ENCODE data around the gene ROBO3. TPM values are rescaled to one million over a fixed set of nuclear protein-coding genes. Genes with fewer than 3 reads are reported as not detected.

ROBO3 gene
- total and polyA plus RNA-seq, 3 experiments from 2014 or later = 2.2 to 9.4 (median 7.7) TPM

GRCh38 chr11:124877910-124878758 lies 12.9 kb downstream of the ROBO3 start:
- peaks cover 14 to 26% (median 21%) of the 10 kb centered on the region in 3 donors for H3K4me1 Mint-ChIP-seq
- Histone ChIP-seq H3K36me3 (ENCODE audit: insufficient read depth, low read length) (no peaks in the 10 kb centered on the region), H3K27ac (ENCODE audit: low read depth, low read length) (no peak overlapping the region), H3K27me3 (ENCODE audit: insufficient read depth, low read length, poor library complexity, severe bottlenecking) (peaks cover 3% of the 10 kb centered on the region), H3K4me3 (ENCODE audit: low read length) (no peak overlapping the region), H3K4me1 (ENCODE audit: insufficient read depth, low read length) (peaks cover 16% of the 10 kb centered on the region), H3K9me3 (ENCODE audit: low read length) (no peaks in the 10 kb centered on the region)
- peak overlapping the region; percentile 75 to 97 (median 92) for H3K4me3 Mint-ChIP-seq
- DNase-seq = peak in 1 of 5 donors; percentile 33
- peak overlapping the region in 1 of 8 donors; percentile 75 for H3K27ac Mint-ChIP-seq
- ChIA-PET CTCF (interaction anchor here (0.8 to 2.9 kb wide), 4 partner anchors 12 to 264 kb away, joined by 3 to 21 read pairs (median 5); partner anchors contain the start of gene HEPN1), POLR2A (no interaction called here)
- H3K27me3 Mint-ChIP-seq = peaks cover 16 to 24% of the 10 kb centered on the region in 2 donors
- H3K36me3 Mint-ChIP-seq = peaks cover 0 to 2% (median 0%) of the 10 kb centered on the region in 3 donors
- no peaks in the 10 kb centered on the region for H3K9me3 Mint-ChIP-seq

- H3K27ac ChIP-seq (ENCODE audit: low read depth, low read length) = no peak overlapping the region
Measured at GRCh38 chr11:124878759-124879492, 13.7 kb downstream of the ROBO3 start.

GRCh38 chr11:124879493-124880289 lies 14.5 kb downstream of the ROBO3 start:
- peaks cover 8 to 9% of the 10 kb centered on the region in 2 donors for H3K27me3 Mint-ChIP-seq
- peaks cover 14 to 26% (median 21%) of the 10 kb centered on the region in 3 donors for H3K4me1 Mint-ChIP-seq
- Histone ChIP-seq H3K4me1 (ENCODE audit: insufficient read depth, low read length) (peaks cover 16% of the 10 kb centered on the region), H3K4me3 (ENCODE audit: low read length) (no peak overlapping the region), H3K27me3 (ENCODE audit: insufficient read depth, low read length, poor library complexity, severe bottlenecking) (peaks cover 3% of the 10 kb centered on the region), H3K27ac (ENCODE audit: low read depth, low read length) (no peak overlapping the region), H3K36me3 (ENCODE audit: insufficient read depth, low read length) (no peaks in the 10 kb centered on the region), H3K9me3 (ENCODE audit: low read length) (no peaks in the 10 kb centered on the region)
- H3K36me3 Mint-ChIP-seq = peaks cover 0 to 2% (median 0%) of the 10 kb centered on the region in 3 donors
- no peaks in the 10 kb centered on the region for H3K9me3 Mint-ChIP-seq
- CTCF ChIA-PET = interaction anchor here (0.8 to 0.9 kb wide), 2 partner anchors 14 to 74 kb away, joined by 3 read pairs; partner anchors contain the start of gene CCDC15
- peak overlapping the region in 1 of 8 donors; percentile 4 for H3K27ac Mint-ChIP-seq
- DNase-seq = peak in 1 of 5 donors; percentile 25
- H3K4me3 Mint-ChIP-seq = peak overlapping the region in 1 of 7 donors; percentile 22
- POLR2A ChIA-PET = no interaction called here

More at GRCh38 chr11:124878759-124879492, 13.7 kb downstream of the ROBO3 start:
- Histone ChIP-seq H3K4me1 (ENCODE audit: insufficient read depth, low read length) (peaks cover 16% of the 10 kb centered on the region), H3K27me3 (ENCODE audit: insufficient read depth, low read length, poor library complexity, severe bottlenecking) (peaks cover 3% of the 10 kb centered on the region), H3K9me3 (ENCODE audit: low read length) (no peaks in the 10 kb centered on the region), H3K36me3 (ENCODE audit: insufficient read depth, low read length) (no peaks in the 10 kb centered on the region), H3K4me3 (ENCODE audit: low read length) (no peak overlapping the region)
- no peak for DNase-seq
- Mint-ChIP-seq H3K4me3 (peak overlapping the region in 4 of 7 donors; percentile 12 to 58 (median 36)), H3K27me3 (peaks cover 11 to 16% of the 10 kb centered on the region in 2 donors), H3K9me3 (no peaks in the 10 kb centered on the region), H3K4me1 (peaks cover 14 to 26% (median 21%) of the 10 kb centered on the region in 3 donors), H3K36me3 (peaks cover 0 to 2% (median 0%) of the 10 kb centered on the region in 3 donors), H3K27ac (peak overlapping the region in 1 of 8 donors; percentile 76)
- POLR2A ChIA-PET = no interaction called here
- CTCF ChIA-PET = interaction anchor here (1.3 to 2.9 kb wide), 3 partner anchors 12 to 264 kb away, joined by 3 to 21 read pairs (median 5); partner anchors contain the start of gene HEPN1

GRCh38 chr11:124880290-124880611 lies 15.0 kb downstream of the ROBO3 start:
- CTCF ChIA-PET = interaction anchor here (0.8 to 0.9 kb wide), 2 partner anchors 14 to 74 kb away, joined by 3 read pairs; partner anchors contain the start of gene CCDC15
- Histone ChIP-seq H3K4me1 (ENCODE audit: insufficient read depth, low read length) (peaks cover 16% of the 10 kb centered on the region), H3K9me3 (ENCODE audit: low read length) (no peaks in the 10 kb centered on the region), H3K4me3 (ENCODE audit: low read length) (no peak overlapping the region), H3K36me3 (ENCODE audit: insufficient read depth, low read length) (no peaks in the 10 kb centered on the region), H3K27ac (ENCODE audit: low read depth, low read length) (no peak overlapping the region), H3K27me3 (ENCODE audit: insufficient read depth, low read length, poor library complexity, severe bottlenecking) (peaks cover 4% of the 10 kb centered on the region)
- Mint-ChIP-seq H3K9me3 (no peaks in the 10 kb centered on the region), H3K4me3 (no peak overlapping the region), H3K27ac (no peak overlapping the region), H3K36me3 (peaks cover 0 to 2% (median 0%) of the 10 kb centered on the region in 3 donors), H3K27me3 (peaks cover 8 to 9% of the 10 kb centered on the region in 2 donors), H3K4me1 (peaks cover 14 to 26% (median 21%) of the 10 kb centered on the region in 3 donors)
- POLR2A ChIA-PET = no interaction called here
- DNase-seq = peak in 1 of 5 donors; percentile 14

GRCh38 chr11:124880958-124881357 lies 15.7 kb downstream of the ROBO3 start:
- Histone ChIP-seq H3K27ac (ENCODE audit: low read depth, low read length) (no peak overlapping the region), H3K9me3 (ENCODE audit: low read length) (no peaks in the 10 kb centered on the region), H3K27me3 (ENCODE audit: insufficient read depth, low read length, poor library complexity, severe bottlenecking) (peaks cover 4% of the 10 kb centered on the region), H3K36me3 (ENCODE audit: insufficient read depth, low read length) (no peaks in the 10 kb centered on the region), H3K4me1 (ENCODE audit: insufficient read depth, low read length) (peaks cover 10% of the 10 kb centered on the region), H3K4me3 (ENCODE audit: low read length) (no peak overlapping the region)
- CTCF ChIA-PET = no interaction called here
- DNase-seq = peak in 1 of 5 donors; percentile 1
- peak overlapping the region in 1 of 8 donors; percentile 61 for H3K27ac Mint-ChIP-seq
- POLR2A ChIA-PET = no interaction called here
- peaks cover 11 to 21% (median 20%) of the 10 kb centered on the region in 3 donors for H3K4me1 Mint-ChIP-seq
- peaks cover 3 to 6% of the 10 kb centered on the region in 2 donors for H3K27me3 Mint-ChIP-seq
- no peak overlapping the region for H3K4me3 Mint-ChIP-seq
- H3K36me3 Mint-ChIP-seq = peaks cover 0 to 2% (median 0%) of the 10 kb centered on the region in 3 donors
- no peaks in the 10 kb centered on the region for H3K9me3 Mint-ChIP-seq

GRCh38 chr11:124882339-124883071 lies 17.3 kb downstream of the ROBO3 start:
- peak overlapping the region in 1 of 7 donors; percentile 15 for H3K4me3 Mint-ChIP-seq
- Histone ChIP-seq H3K4me3 (ENCODE audit: low read length) (no peak overlapping the region), H3K36me3 (ENCODE audit: insufficient read depth, low read length) (no peaks in the 10 kb centered on the region), H3K4me1 (ENCODE audit: insufficient read depth, low read length) (no peaks in the 10 kb centered on the region), H3K27me3 (ENCODE audit: insufficient read depth, low read length, poor library complexity, severe bottlenecking) (peaks cover 4% of the 10 kb centered on the region), H3K9me3 (ENCODE audit: low read length) (no peaks in the 10 kb centered on the region), H3K27ac (ENCODE audit: low read depth, low read length) (no peak overlapping the region)
- peaks cover 2 to 11% (median 7%) of the 10 kb centered on the region in 3 donors for H3K4me1 Mint-ChIP-seq
- H3K27me3 Mint-ChIP-seq = peaks cover 4 to 20% of the 10 kb centered on the region in 2 donors
- no peaks in the 10 kb centered on the region for H3K9me3 Mint-ChIP-seq
- ChIA-PET POLR2A (no interaction called here), CTCF (no interaction called here)
- DNase-seq = peak in 1 of 5 donors; percentile 8
- H3K27ac Mint-ChIP-seq = no peak overlapping the region
- no peaks in the 10 kb centered on the region for H3K36me3 Mint-ChIP-seq

- H3K4me3 ChIP-seq (ENCODE audit: low read length) = no peak overlapping the region
- no peaks in the 10 kb centered on the region for H3K4me1 Mint-ChIP-seq
- no peaks in the 10 kb centered on the region for H3K9me3 Mint-ChIP-seq
- no peaks in the 10 kb centered on the region for H3K36me3 ChIP-seq (ENCODE audit: insufficient read depth, low read length)
- no peaks in the 10 kb centered on the region for H3K36me3 Mint-ChIP-seq
- peak overlapping the region in 1 of 8 donors; percentile 79 for H3K27ac Mint-ChIP-seq
- H3K4me1 ChIP-seq (ENCODE audit: insufficient read depth, low read length) = no peaks in the 10 kb centered on the region
- H3K27ac ChIP-seq (ENCODE audit: low read depth, low read length) = no peak overlapping the region
- H3K9me3 ChIP-seq (ENCODE audit: low read length) = no peaks in the 10 kb centered on the region
- POLR2A ChIA-PET = no interaction called here
- peaks cover 4 to 30% of the 10 kb centered on the region in 2 donors for H3K27me3 Mint-ChIP-seq
- CTCF ChIA-PET = interaction anchor here (1.3 kb wide), 1 partner anchor 8 kb away, joined by 5 read pairs; no protein-coding TSS in a partner anchor
- peaks cover 4% of the 10 kb centered on the region for H3K27me3 ChIP-seq (ENCODE audit: insufficient read depth, low read length, poor library complexity, severe bottlenecking)
- H3K4me3 Mint-ChIP-seq = no peak overlapping the region
- DNase-seq = no peak
Measured at GRCh38 chr11:124884340-124884739, 19.1 kb downstream of the ROBO3 start.

All from CD8-positive, alpha-beta memory T cell (primary cell).